Breast epithelium (tissue), 4 donors: ENCODE data around the gene OTOP3. TPM values are rescaled to one million over a fixed set of nuclear protein-coding genes. Genes with fewer than 3 reads are reported as not detected.
"Not testable (repeated sequence)": the region's sequence is repeated elsewhere in the genome, so short reads cannot be mapped to it uniquely, and the experiment has no call there.

Experiments used
- DNase-seq, 2 donors: peaks; one replicate each; pipeline ENCODE4 v3.0.0-alpha.2; 2019; ENCODE audit warnings: low spot score in 2 of 2
- H3K27ac ChIP-seq, 2 donors: fragments of 200-600 bp; sonication (generic) in 1 of 2; one replicate each; pipeline ENCODE4 v1.5.1; 2016 to 2019; ENCODE audit warnings: mild to moderate bottlenecking in 1 of 2
- H3K27me3 ChIP-seq, 2 donors: fragments of 200-600 bp; sonication (generic) in 1 of 2; one replicate each; pipeline versions ENCODE4 v1.5.1 to v1.6.0; 2017 to 2019; ENCODE audit warnings: control low read depth in 1 of 2, mild to moderate bottlenecking in 1 of 2
- H3K36me3 ChIP-seq: fragments of 200-600 bp; one replicate; pipeline ENCODE4 v1.5.1; 2019
- H3K4me1 ChIP-seq, 2 donors: fragments of 200-600 bp; sonication (generic); one replicate each; pipeline ENCODE4 v1.5.1; 2016 to 2019; ENCODE audit warnings: control low read depth in 1 of 2
- H3K4me3 ChIP-seq, 3 donors: fragments of 200-600 bp; sonication (generic); 1 replicate in 2 of 3; 2 replicates in 1 of 3; pipeline ENCODE4 v1.5.1; 2016 to 2019; ENCODE audit warnings: mild to moderate bottlenecking in 3 of 3, moderate library complexity in 2 of 3
- H3K9me3 ChIP-seq, 2 donors: fragments of 200-600 bp; sonication (generic) in 1 of 2; one replicate each; pipeline ENCODE4 v1.5.1; 2016 to 2019; ENCODE audit warnings: control low read depth in 1 of 2
- CTCF ChIP-seq, 3 donors: fragments of 450-650 bp; IDR thresholded peaks; one replicate each; pipeline ENCODE4 v1.5.1; 2016 to 2017; ENCODE audit warnings: antibody characterized with exemption in 3 of 3, mild to moderate bottlenecking in 3 of 3, moderate library complexity in 3 of 3
- POLR2A ChIP-seq: fragments of 450-650 bp; IDR thresholded peaks from one replicate; pipeline ENCODE4 v1.6.1; 2016; ENCODE audit warnings: antibody characterized with exemption, mild to moderate bottlenecking, moderate library complexity
- POLR2AphosphoS5 ChIP-seq, 3 donors: sonication (generic); formaldehyde crosslinking; IDR thresholded peaks; one replicate each; pipeline ENCODE4 v1.6.1; 2017; ENCODE audit warnings: antibody characterized with exemption in 3 of 3
- intact Hi-C: fragments of 100-400 bp; cut with DNase I; formaldehyde crosslinking; loops from one replicate; pipeline ENCODE4 v1.15.1; 2023; ENCODE audit warnings: low total_unique reads
- total RNA-seq, 3 donors: library from RNA; depleted of rRNA; stranded (reverse); fragments of >200 nt; gene quantifications; one replicate each; pipeline ENCODE4 v1.1.0, GENCODE V29; 2016

Gene OTOP3
- total RNA-seq, 3 donors from 2014 or later, result not detected

- Histone ChIP-seq H3K4me3 (no peak overlapping the region), H3K36me3 (no peaks in the 10 kb centered on the region), H3K27ac (no peak overlapping the region), H3K27me3 (no peaks in the 10 kb centered on the region), H3K4me1 (peaks cover 0 to 3% of the 10 kb centered on the region in 2 donors), H3K9me3 (no peaks in the 10 kb centered on the region)
- DNase-seq, result no peak
- TF ChIP-seq POLR2AphosphoS5 (IDR thresholded peaks at IDR 0.05) (no peak), POLR2A (no peak), CTCF (IDR thresholded peaks at IDR 0.05) (no peak)
- intact Hi-C loops, result no loop called here
These were observed 28.6 kb downstream of the OTOP3 start for GRCh38 chr17:74964246-74964761.

DNA sequence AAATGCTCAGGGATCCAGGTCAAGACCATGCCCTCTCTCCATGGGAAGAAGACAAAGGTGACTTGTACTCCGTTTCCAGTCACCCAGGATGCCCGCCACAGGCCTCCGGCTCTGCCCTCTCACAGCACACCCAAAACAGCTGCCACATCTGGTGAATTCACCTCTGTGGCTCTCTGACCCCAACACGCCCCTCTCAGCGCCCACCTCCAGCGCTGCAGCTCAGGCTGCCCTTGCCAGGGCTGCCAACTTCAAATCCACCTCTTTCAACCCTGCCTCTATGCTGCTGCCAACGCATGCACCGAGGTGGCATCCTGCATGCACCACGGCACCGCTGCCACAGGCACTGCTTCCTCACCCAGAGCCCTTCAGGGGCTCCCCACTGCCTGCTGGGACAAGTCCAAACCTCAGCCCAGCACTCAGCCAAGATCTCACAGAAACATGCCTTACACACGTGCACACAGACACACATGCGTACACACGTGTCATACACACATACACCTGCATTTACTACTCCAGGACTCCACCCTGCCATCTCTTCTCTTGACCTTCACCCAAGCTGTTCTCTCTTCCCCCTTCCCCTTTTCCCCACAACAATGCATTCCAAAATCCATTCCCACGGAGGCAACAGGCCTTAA is 29.4 kb downstream of the OTOP3 start:
- Histone ChIP-seq H3K27me3 (no peaks in the 10 kb centered on the region), H3K27ac (no peak overlapping the region), H3K4me3 (no peak overlapping the region), H3K9me3 (no peaks in the 10 kb centered on the region), H3K36me3 (no peaks in the 10 kb centered on the region), H3K4me1 (peaks cover 0 to 3% of the 10 kb centered on the region in 2 donors)
- no peak for DNase-seq
- intact Hi-C loops, result no loop called here
- no peak for TF ChIP-seq POLR2AphosphoS5 (IDR thresholded peaks at IDR 0.05)
- no peak for TF ChIP-seq CTCF (IDR thresholded peaks at IDR 0.05)
- TF ChIP-seq POLR2A, result no peak

GRCh38 chr17:74968361-74968780 is 32.7 kb downstream of the OTOP3 start:
- Histone ChIP-seq H3K4me1 (peaks cover 0 to 3% of the 10 kb centered on the region in 2 donors), H3K4me3 (no peak overlapping the region), H3K27me3 (no peaks in the 10 kb centered on the region), H3K27ac (peak overlapping the region; percentile 60 to 74), H3K36me3 (no peaks in the 10 kb centered on the region), H3K9me3 (no peaks in the 10 kb centered on the region)
- DNase-seq, result peak in 1 of 2 donors; percentile 48
- TF ChIP-seq POLR2A, result no peak
- no peak for TF ChIP-seq POLR2AphosphoS5 (IDR thresholded peaks at IDR 0.05)
- no peak for TF ChIP-seq CTCF (IDR thresholded peaks at IDR 0.05)
- intact Hi-C loops, result no loop called here

DNA sequence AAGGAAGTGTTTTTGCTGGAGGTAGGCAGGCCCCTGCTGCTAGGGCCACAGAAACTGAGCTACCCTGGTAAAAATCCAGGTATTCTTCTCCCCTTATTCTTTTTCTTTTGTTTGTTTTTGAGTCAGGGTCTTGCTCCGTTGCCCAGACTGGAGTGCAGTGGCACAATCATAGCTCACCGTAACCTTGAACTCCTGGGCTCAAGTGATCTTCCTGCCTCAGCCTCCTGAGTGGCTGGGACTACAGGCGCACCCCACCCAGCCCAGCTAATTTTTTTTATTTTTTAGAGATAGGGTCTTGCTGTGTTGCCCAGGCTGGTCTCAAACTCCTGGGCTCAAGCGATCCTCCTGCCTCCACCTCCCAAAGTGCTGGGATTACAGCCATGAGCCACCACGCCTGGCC is 33.8 kb downstream of the OTOP3 start:
- H3K4me1 ChIP-seq, H3K27me3 ChIP-seq, H3K9me3 ChIP-seq, H3K36me3 ChIP-seq, intact Hi-C loops, DNase-seq, H3K4me3 ChIP-seq: not testable (repeated sequence)
- peak overlapping the region in 1 of 2 donors; percentile 3 for H3K27ac ChIP-seq

DNA sequence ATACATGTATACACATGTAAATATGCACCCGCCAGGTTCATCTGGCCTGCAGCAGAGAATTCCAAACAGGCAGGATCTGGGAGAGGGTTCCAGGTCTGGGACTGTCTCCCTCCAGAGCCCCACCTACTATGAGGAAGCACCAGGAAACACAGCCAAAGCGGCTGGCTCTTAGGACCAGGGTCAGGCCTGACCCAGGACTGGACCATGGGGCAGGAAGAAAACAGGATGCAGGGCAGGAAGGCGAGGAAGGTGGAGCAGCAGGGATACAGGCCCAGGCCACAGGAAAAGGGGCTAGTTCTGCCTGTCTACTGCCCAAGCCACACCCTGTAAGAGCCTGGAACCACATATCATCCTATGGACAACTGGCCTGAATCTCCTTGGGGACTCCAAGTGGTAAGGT is 34.7 kb downstream of the OTOP3 start:
- DNase-seq, result no peak
- no peaks in the 10 kb centered on the region for H3K27me3 ChIP-seq
- peak overlapping the region in 1 of 2 donors; percentile 94 for H3K27ac ChIP-seq
- intact Hi-C loops, result no loop called here
- no peaks in the 10 kb centered on the region for H3K9me3 ChIP-seq
- peaks cover 0 to 3% of the 10 kb centered on the region in 2 donors for H3K4me1 ChIP-seq
- peak overlapping the region in 2 of 3 donors; percentile 77 to 84 for H3K4me3 ChIP-seq
- no peak for TF ChIP-seq CTCF (IDR thresholded peaks at IDR 0.05)
- no peak for TF ChIP-seq POLR2AphosphoS5 (IDR thresholded peaks at IDR 0.05)
- no peak for TF ChIP-seq POLR2A
- no peaks in the 10 kb centered on the region for H3K36me3 ChIP-seq
